Measurements from ENCODE around the gene SUN1. TPM values are rescaled to one million over a fixed set of nuclear protein-coding genes. Genes with fewer than 3 reads are reported as not detected.

Gene SUN1
- total RNA-seq, 1 experiment from 2014 or later: 126 TPM

DNA sequence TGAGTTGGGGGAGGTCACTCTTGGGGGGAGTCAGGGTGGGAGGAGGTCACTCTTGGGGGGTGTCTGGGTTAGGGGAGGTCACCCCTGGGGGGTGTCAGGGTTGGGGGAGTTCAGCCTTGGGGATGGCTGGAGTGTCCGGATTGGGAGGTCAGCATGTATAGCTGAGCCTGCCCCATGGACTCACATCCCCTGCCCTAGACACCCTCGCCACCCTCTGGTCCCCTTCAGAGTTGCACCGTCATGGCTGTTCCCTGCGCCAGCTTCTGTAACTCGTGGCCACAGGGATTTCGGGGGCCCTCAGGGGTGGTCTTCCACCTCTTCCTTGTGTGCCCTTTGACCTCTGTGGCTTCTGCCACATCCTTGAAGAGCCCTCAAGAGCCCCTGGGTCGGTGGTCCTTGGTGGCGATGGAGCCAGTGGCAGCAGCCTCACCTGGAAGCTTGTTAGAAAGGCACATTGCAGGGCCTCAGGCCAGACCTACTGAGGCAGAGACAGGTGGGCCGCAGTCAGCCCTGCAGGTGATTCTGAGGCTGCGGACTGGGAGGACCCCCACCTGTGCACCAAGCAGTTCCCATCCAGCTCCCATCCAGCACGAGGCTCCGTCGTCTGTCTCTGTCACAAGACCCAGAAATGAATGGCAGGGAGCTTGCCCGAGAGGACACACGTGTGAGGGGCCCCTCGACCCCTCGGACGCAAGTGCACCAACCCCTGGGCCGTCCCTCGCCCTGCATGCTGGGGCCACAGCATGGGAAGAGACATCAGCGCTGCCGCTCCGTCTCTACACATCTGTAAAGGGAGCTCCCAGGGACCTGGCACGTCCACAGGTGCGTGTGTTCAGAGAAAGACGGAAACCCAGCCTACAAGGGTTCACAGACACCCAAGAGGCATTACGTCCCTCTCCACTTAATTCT, 44.7 kb upstream of the SUN1 start:
- Mint-ChIP-seq H3K27ac (ENCODE audit: low read depth, unreplicated experiment) (no peak overlapping the region), H3K27me3 (ENCODE audit: insufficient read depth, unreplicated experiment) (no peaks in the 10 kb centered on the region), H3K9me3 (ENCODE audit: unreplicated experiment) (no peaks in the 10 kb centered on the region), H3K4me3 (ENCODE audit: unreplicated experiment) (no peak overlapping the region), H3K36me3 (ENCODE audit: insufficient read depth, unreplicated experiment) (peaks cover 39% of the 10 kb centered on the region), H3K4me1 (ENCODE audit: insufficient read depth, unreplicated experiment) (no peaks in the 10 kb centered on the region)
- TF ChIP-seq, protein P1, sequence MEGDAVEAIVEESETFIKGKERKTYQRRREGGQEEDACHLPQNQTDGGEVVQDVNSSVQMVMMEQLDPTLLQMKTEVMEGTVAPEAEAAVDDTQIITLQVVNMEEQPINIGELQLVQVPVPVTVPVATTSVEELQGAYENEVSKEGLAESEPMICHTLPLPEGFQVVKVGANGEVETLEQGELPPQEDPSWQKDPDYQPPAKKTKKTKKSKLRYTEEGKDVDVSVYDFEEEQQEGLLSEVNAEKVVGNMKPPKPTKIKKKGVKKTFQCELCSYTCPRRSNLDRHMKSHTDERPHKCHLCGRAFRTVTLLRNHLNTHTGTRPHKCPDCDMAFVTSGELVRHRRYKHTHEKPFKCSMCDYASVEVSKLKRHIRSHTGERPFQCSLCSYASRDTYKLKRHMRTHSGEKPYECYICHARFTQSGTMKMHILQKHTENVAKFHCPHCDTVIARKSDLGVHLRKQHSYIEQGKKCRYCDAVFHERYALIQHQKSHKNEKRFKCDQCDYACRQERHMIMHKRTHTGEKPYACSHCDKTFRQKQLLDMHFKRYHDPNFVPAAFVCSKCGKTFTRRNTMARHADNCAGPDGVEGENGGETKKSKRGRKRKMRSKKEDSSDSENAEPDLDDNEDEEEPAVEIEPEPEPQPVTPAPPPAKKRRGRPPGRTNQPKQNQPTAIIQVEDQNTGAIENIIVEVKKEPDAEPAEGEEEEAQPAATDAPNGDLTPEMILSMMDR (IDR thresholded peaks at IDR 0.05; ENCODE audit: unreplicated experiment): no peak
- ChIA-PET POLR2A (interaction anchor here (1.2 to 2.7 kb wide), 4 partner anchors 44 to 86 kb away, joined by 3 to 15 read pairs (median 4); partner anchors contain the start of gene SUN1), CTCF (interaction anchor here (0.5 to 9.8 kb wide), 12 partner anchors 11 to 254 kb away, joined by 3 to 96 read pairs (median 3); no protein-coding TSS in a partner anchor)
- intact Hi-C loops (cut with micrococcal nuclease): no loop called here
- no peak for DNase-seq (ENCODE audit: unreplicated experiment)
- BruUV-seq (replicated peaks): no TSS peak

DNA sequence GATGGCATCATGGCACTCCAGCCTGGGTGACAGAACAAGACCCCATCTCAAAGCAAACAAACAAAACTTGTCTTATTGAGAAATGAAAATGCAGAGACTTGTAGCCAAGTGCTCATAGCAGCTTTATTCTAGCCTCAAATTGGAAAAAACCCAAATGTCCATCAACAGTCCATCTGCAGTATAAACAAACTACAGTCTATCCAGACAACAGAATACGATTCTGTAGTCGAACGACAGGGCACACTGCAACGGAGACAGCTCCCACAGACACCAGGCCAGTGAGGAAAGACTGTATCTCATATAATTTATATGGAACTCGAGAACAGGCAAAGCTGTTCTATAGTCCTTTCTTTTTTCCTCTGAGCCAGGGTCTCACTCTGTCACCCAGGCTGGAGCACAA, 40.8 kb upstream of the SUN1 start:
- BruUV-seq (replicated peaks): no TSS peak
- TF ChIP-seq, protein P1 (IDR thresholded peaks at IDR 0.05; ENCODE audit: unreplicated experiment): no peak
- intact Hi-C loops (cut with micrococcal nuclease): no loop called here
- ChIA-PET CTCF (interaction anchor here (0.9 to 9.8 kb wide), 3 partner anchors 9 to 80 kb away, joined by 3 to 96 read pairs (median 3); no protein-coding TSS in a partner anchor), POLR2A (interaction anchor here (1.0 kb wide), 1 partner anchor 42 kb away, joined by 3 read pairs; no protein-coding TSS in a partner anchor)
- Mint-ChIP-seq H3K4me3 (ENCODE audit: unreplicated experiment) (no peak overlapping the region), H3K36me3 (ENCODE audit: insufficient read depth, unreplicated experiment) (peaks cover 17% of the 10 kb centered on the region), H3K4me1 (ENCODE audit: insufficient read depth, unreplicated experiment) (no peaks in the 10 kb centered on the region), H3K27me3 (ENCODE audit: insufficient read depth, unreplicated experiment) (no peaks in the 10 kb centered on the region), H3K9me3 (ENCODE audit: unreplicated experiment) (no peaks in the 10 kb centered on the region), H3K27ac (ENCODE audit: low read depth, unreplicated experiment) (no peak overlapping the region)
- DNase-seq (ENCODE audit: unreplicated experiment): no peak

DNA sequence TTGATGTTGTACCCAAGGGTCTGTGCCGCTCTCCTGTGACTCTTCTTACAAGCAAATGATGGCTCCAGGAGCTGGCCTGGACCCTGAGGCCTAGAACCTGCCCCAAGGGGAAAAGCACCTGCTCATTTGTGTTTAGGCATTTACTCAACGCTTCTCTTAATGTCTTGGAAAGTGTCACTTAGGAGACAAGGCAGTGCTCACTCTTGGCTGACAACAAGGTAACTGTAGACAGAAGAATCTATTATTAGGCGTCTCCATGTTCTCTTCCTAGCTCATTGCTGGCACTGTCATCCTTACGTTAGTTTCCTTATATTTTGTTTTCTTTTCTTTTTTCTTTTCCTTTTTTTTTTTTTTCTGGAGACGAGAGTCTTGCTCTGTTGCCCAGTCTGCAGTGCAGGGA, 38.1 kb upstream of the SUN1 start:
- intact Hi-C loops (cut with micrococcal nuclease): no loop called here

More for the DNA sequence above, 38.1 kb upstream of the SUN1 start:
- BruUV-seq (replicated peaks): no TSS peak
- H3K9me3 Mint-ChIP-seq (ENCODE audit: unreplicated experiment): no peaks in the 10 kb centered on the region
- no peak overlapping the region for H3K27ac Mint-ChIP-seq (ENCODE audit: low read depth, unreplicated experiment)
- H3K27me3 Mint-ChIP-seq (ENCODE audit: insufficient read depth, unreplicated experiment): no peaks in the 10 kb centered on the region
- no peak for DNase-seq (ENCODE audit: unreplicated experiment)
- TF ChIP-seq, protein P1 (IDR thresholded peaks at IDR 0.05; ENCODE audit: unreplicated experiment): no peak
- H3K36me3 Mint-ChIP-seq (ENCODE audit: insufficient read depth, unreplicated experiment): peaks cover 10% of the 10 kb centered on the region
- no peaks in the 10 kb centered on the region for H3K4me1 Mint-ChIP-seq (ENCODE audit: insufficient read depth, unreplicated experiment)
- no peak overlapping the region for H3K4me3 Mint-ChIP-seq (ENCODE audit: unreplicated experiment)
- CTCF ChIA-PET: no interaction called here
- POLR2A ChIA-PET: no interaction called here

Data from MCF 10A (cell line).